Ishikawa (cell line): ENCODE data around the gene MAFF.

Experiments
- CEBPB ChIP-seq: IDR thresholded peaks from 2 replicates; pipeline ENCODE4 v1.6.1; 2012
- CREB1 ChIP-seq: IDR thresholded peaks from 2 replicates; pipeline ENCODE4 v1.6.1; 2012; ENCODE audit warnings: low read depth
- EGR1 ChIP-seq: IDR thresholded peaks from 2 replicates; pipeline ENCODE4 v1.6.1; 2012
- EP300 ChIP-seq: IDR thresholded peaks from 2 replicates; pipeline ENCODE4 v1.6.1; 2012; ENCODE audit warnings: borderline replicate concordance
- FOXM1 ChIP-seq: IDR thresholded peaks from 2 replicates; pipeline ENCODE4 v1.6.1; 2012; ENCODE audit warnings: low read depth, borderline replicate concordance
- NFIC ChIP-seq: IDR thresholded peaks from 2 replicates; pipeline ENCODE4 v1.6.1; 2012
- RAD21 ChIP-seq: IDR thresholded peaks from 2 replicates; pipeline ENCODE4 v1.6.1; 2012; ENCODE audit warnings: low read depth
- REST ChIP-seq: IDR thresholded peaks from 2 replicates; pipeline ENCODE4 v1.6.1; 2012; ENCODE audit warnings: low read depth, mild to moderate bottlenecking
- TAF1 ChIP-seq: IDR thresholded peaks from 2 replicates; pipeline ENCODE4 v1.6.1; 2012; ENCODE audit warnings: low read depth, mild to moderate bottlenecking
- TCF12 ChIP-seq: IDR thresholded peaks from 2 replicates; pipeline ENCODE4 v1.6.1; 2012; ENCODE audit warnings: low read depth
- TEAD4 ChIP-seq: IDR thresholded peaks from 2 replicates; pipeline ENCODE4 v1.6.1; 2012
- YY1 ChIP-seq: IDR thresholded peaks from 2 replicates; pipeline ENCODE4 v1.6.1; 2012; ENCODE audit warnings: low read depth
- ZBTB7A ChIP-seq: IDR thresholded peaks from 2 replicates; pipeline ENCODE4 v1.6.1; 2012; ENCODE audit warnings: low read depth
- TF ChIP-seq, protein P1 (sequence below): IDR thresholded peaks from 2 replicates; pipeline ENCODE4 v1.6.1; 2012
- TF ChIP-seq, protein P2 (sequence below): IDR thresholded peaks from 2 replicates; pipeline ENCODE4 v1.6.1; 2012

The MAFF gene

DNA sequence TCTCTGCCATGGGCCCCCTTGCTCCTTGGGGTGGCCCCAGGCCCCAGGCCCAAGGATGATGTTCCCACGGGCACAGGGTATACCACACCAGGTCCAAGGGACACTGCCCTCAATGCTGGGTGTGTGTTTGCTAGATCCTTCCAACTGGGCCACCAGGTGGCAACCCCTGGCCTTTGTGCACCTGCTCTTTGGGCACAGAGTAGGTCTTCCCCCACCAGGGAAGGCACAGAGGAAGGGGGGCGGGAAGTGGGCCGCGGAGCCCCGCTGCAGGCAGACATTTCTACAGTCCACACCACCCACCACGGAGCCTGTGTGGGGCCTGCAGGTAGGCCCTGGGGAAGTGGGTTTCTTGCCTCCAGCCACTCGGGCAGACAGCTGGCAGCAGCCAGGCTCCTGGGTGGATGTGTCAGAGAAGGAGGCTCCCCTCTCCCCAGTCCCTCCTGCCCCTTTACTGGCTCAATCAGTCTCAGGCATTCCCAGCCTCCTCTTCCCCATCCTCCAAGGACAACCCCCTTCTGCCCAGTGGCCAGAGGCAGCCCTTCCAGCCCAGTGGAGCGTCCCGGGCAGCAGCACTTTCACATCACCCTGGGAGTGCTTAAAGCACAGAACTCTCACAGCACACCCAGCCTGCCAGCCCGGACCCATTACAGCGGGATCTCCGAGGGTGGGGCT lies 21.6 kb downstream of the MAFF start:
- TF ChIP-seq RAD21, result peak; percentile 13; the same call in 1 of the 2 replicates
- no peak for TF ChIP-seq FOXM1
- no peak for TF ChIP-seq CEBPB
- TF ChIP-seq TCF12, result no peak

DNA sequence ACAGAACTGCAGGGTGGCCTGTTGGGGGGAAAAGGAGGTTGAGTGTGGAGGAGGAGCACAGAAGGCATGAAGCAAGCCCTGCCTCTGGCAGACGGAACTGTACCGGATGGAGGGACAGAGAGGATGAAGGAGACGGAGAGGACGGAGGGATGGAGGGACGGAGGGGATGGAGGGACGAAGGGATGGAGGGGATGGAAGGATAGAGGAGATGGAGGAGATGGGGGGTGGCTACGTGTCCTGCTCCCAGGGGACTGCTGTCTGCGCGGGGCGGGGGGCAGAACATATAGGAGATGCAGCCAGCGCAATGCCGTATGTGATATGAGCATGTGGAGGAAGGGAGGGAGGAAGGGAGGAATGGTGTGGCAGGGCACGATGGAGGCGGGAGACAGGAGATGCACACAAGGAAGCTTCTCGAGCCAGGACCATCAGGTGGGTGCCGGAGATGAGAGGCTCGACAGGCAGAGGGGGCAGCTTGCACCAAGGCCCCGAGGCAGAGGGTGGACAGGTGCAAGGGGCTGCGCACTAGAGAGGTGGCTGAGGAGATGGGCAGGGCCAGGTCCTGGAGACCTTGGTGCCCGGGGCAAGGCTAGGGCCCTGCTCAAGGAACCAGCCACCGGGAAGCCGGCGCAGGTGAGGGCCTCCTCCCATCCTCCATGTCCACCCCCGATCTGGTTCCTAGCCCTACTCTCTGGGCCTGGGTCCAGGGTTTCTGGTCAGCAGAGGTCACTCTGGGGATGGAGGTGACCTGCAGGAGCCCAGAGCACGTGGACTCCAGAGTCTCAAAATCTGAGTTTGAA lies 25.3 kb downstream of the MAFF start:
- no peak for TF ChIP-seq REST
- TF ChIP-seq, protein P1, sequence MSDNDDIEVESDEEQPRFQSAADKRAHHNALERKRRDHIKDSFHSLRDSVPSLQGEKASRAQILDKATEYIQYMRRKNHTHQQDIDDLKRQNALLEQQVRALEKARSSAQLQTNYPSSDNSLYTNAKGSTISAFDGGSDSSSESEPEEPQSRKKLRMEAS, result no peak
- TF ChIP-seq CREB1, result no peak
- TF ChIP-seq NFIC, result no peak

DNA sequence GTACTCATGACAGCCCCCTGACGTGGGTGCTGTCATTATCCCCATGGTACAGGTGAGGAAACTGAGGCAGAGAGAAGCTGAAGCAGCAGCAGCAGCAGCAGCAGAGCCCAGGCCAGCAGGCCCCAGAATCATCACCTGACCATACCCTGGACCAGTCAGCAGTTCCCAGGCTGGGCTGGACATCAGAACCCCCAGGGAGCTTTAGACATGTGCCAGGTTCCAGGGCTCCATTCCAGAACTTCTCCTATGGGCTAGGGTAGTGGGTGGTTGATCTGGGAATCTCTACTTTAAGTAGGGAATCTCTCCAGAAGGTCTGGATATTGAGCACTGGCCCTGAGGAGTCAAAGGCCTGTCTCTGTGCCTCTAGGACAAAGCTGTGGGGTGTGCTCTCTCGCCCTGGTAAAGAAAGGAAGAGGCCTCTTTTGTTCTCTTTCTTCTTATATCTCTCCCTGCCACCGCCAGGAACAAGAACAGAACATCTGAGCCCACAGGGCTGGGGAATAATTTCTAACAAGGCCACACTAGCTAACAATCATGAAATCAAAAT lies 26.6 kb downstream of the MAFF start:
- no peak for TF ChIP-seq YY1
- TF ChIP-seq TAF1, result no peak
- TF ChIP-seq NFIC, result no peak
- no peak for TF ChIP-seq RAD21
- TF ChIP-seq, protein P1, result no peak
- no peak for TF ChIP-seq ZBTB7A
- TF ChIP-seq FOXM1, result no peak
- TF ChIP-seq TEAD4, result no peak
- TF ChIP-seq CEBPB, result no peak

GRCh38 chr22:38228873-38229740 lies 27.3 kb downstream of the MAFF start:
- TF ChIP-seq EGR1 (no peak), TAF1 (no peak), REST (no peak), TEAD4 (no peak), CREB1 (no peak), ZBTB7A (no peak), EP300 (peak; percentile 54; the same call in 1 of the 2 replicates), NFIC (no peak), CEBPB (no peak), FOXM1 (no peak), RAD21 (no peak), TCF12 (no peak), YY1 (no peak)
- TF ChIP-seq, protein P1, result 0 out of 2 replicates have a peak, but pooled peaks have one; percentile 38
- TF ChIP-seq, protein P2, sequence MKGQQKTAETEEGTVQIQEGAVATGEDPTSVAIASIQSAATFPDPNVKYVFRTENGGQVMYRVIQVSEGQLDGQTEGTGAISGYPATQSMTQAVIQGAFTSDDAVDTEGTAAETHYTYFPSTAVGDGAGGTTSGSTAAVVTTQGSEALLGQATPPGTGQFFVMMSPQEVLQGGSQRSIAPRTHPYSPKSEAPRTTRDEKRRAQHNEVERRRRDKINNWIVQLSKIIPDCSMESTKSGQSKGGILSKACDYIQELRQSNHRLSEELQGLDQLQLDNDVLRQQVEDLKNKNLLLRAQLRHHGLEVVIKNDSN, result no peak

DNA sequence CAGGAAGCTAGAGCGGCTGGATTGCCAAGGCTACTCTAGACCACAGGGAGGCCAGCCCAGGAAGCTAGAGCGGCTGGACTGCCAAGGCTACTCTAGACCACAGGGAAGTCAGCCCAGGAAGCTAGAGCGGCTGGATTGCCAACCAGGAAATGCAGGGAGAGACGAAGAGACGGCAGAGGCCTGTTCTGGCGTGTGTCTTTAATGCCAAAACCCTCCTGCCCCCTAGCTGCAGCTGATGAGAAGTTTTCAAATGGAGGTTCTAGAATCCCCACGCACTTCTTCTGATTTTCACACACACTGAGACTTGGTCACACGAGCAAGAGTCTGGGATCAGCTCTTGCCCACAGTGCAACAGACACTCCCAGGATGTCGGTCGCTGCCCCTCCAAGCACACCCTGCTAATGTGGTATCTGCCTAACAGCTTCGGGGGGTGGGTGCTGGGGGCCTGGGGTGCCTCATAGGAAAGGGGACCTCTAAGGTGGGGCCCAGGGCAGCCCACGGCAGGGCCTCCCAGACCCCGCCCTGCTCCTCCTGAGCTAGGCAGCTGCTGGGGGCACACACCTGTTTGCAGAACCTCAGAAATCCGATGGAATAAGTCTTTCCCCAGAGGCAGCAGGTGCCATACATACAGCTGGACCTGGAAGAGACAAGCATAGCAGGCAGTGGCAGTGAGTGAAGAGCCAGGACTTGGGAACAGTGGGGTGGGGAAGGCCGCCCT lies 28.5 kb downstream of the MAFF start:
- TF ChIP-seq, protein P1, result no peak
- TF ChIP-seq RAD21, result peak; percentile 37; the same call in 1 of the 2 replicates
